Right lobe of liver (tissue), 4 donors: ENCODE data around the gene BIK.

Source experiments
- CTCF ChIP-seq, 4 donors: fragments of 200-600 bp in 3 of 4; fragments of 450-650 bp in 1 of 4; IDR thresholded peaks; one replicate each; pipeline versions ENCODE4 v1.5.1 to v1.8.0; 2016 to 2022; ENCODE audit warnings: antibody characterized with exemption in 4 of 4, mild to moderate bottlenecking in 2 of 4
- POLR2A ChIP-seq: fragments of 450-650 bp; IDR thresholded peaks from one replicate; pipeline ENCODE4 v1.6.1; 2017; ENCODE audit warnings: antibody characterized with exemption, mild to moderate bottlenecking
- donor health status: DM: no; HTN: no; CAD: no.
- donor health status: DM: no; HTN: no; CAD: no.
- donor health status: DM: no; HTN: yes; CAD: no.

- no peak for TF ChIP-seq CTCF (IDR thresholded peaks at IDR 0.05)
- no peak for TF ChIP-seq POLR2A
These were observed 10.3 kb upstream of the BIK start for GRCh38 chr22:43100225-43100624.
